ENCODE results near the gene RANBP1. TPM values are rescaled to one million over a fixed set of nuclear protein-coding genes. Genes with fewer than 3 reads are reported as not detected.
A peak's percentile ranks its signal among the peaks of the same experiment; 100 is the strongest.

RANBP1 gene
- total and polyA plus RNA-seq, 2 of the 13 experiments (the other 11 are each of a cell fraction or from before 2014, with no cell fraction given), result 181 to 492 TPM

- TF ChIP-seq ZNF281 (CRISPR knock-in tag; IDR thresholded peaks at IDR 0.05; ENCODE audit: borderline replicate concordance), result peak; percentile 83
- no peak for TF ChIP-seq NR3C1 (CRISPR knock-in tag; IDR thresholded peaks at IDR 0.05)
- TF ChIP-seq ZNF143 (CRISPR knock-in tag; IDR thresholded peaks at IDR 0.05), result peak; percentile 92
- no peak for TF ChIP-seq ZBED4 (CRISPR knock-in tag; IDR thresholded peaks at IDR 0.05; ENCODE audit: borderline replicate concordance)
- TF ChIP-seq ARID5B (CRISPR knock-in tag; IDR thresholded peaks at IDR 0.05), result peak; percentile 70
- TF ChIP-seq HHEX (CRISPR knock-in tag; IDR thresholded peaks at IDR 0.05), result no peak
- peak; percentile 91 for TF ChIP-seq ZNF792 (CRISPR knock-in tag; IDR thresholded peaks at IDR 0.05)
- no peak for TF ChIP-seq ZNF383 (CRISPR knock-in tag; IDR thresholded peaks at IDR 0.05; ENCODE audit: borderline replicate concordance)
- peak; percentile 96 for TF ChIP-seq THAP11 (CRISPR knock-in tag; IDR thresholded peaks at IDR 0.05)
- TF ChIP-seq ZNF30 (CRISPR knock-in tag; IDR thresholded peaks at IDR 0.05), result no peak
- TF ChIP-seq ZNF660 (CRISPR knock-in tag; IDR thresholded peaks at IDR 0.05; ENCODE audit: borderline replicate concordance, low read depth), result no peak
- TF ChIP-seq, protein P1, sequence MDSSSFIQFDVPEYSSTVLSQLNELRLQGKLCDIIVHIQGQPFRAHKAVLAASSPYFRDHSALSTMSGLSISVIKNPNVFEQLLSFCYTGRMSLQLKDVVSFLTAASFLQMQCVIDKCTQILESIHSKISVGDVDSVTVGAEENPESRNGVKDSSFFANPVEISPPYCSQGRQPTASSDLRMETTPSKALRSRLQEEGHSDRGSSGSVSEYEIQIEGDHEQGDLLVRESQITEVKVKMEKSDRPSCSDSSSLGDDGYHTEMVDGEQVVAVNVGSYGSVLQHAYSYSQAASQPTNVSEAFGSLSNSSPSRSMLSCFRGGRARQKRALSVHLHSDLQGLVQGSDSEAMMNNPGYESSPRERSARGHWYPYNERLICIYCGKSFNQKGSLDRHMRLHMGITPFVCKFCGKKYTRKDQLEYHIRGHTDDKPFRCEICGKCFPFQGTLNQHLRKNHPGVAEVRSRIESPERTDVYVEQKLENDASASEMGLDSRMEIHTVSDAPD (CRISPR knock-in tag; IDR thresholded peaks at IDR 0.05), result 0 out of 2 replicates have a peak, but pooled peaks have one; percentile 36
- no peak for TF ChIP-seq SRSF9 (IDR thresholded peaks at IDR 0.05; ENCODE audit: borderline replicate concordance, insufficient read depth, low read depth, low read length, poor library complexity, severe bottlenecking)
- peak; percentile 74; the same call in 1 of the 2 replicates for TF ChIP-seq TOPORS (CRISPR knock-in tag; IDR thresholded peaks at IDR 0.05)
- TF ChIP-seq ASH2L (IDR thresholded peaks at IDR 0.05; ENCODE audit: insufficient read length, low read depth, low read length), result peak; percentile 52
Observed at GRCh38 chr22:20116951-20117632, 1.2 kb downstream of the RANBP1 start, which contains the start of gene TRMT2A (continued).
